Measurements from ENCODE around the gene VAMP8. TPM values are rescaled to one million over a fixed set of nuclear protein-coding genes. Genes with fewer than 3 reads are reported as not detected.
"Not testable (repeated sequence)": the region's sequence is repeated elsewhere in the genome, so short reads cannot be mapped to it uniquely, and the experiment has no call there.

Gene VAMP8
- total and polyA plus RNA-seq, 2 donors: 133 to 433 TPM

DNA sequence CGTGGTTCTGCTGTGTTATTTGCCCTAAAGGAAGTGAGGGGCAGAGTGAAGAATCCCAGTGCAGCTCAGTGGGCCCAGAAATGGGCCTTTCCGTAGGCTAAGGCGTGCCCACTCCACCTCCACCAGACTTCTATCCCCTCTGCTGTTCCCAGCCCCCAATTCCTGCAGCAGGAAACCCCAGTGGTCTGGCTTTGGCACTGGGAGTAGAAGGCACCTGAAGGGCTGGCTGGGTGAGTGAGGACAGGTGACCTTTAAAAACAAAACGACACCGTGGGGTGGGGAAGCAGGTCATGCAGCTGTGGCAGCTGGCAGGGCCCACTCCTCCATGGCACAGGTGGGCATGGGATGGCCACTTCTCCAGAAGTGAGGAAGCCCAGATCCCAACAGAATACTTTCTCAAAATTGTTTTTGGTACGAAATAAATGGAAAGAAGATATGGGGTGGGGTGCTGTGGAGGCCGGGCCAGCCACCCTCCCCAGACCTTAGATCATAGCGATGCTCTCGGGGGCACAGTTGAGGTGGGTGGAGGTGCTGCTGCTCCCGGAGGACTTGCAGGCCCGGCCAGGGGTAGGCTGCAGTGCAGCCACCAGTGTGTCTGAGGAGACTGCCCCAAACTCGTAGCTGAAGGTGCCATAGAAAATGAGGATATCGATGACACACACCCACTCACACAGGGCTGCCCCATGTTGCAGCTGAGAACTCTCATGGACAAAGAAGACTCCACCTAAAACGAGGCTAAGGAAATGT lies 21.4 kb downstream of the VAMP8 start:
- WGBS: 87% methylated on average over 14 of the region's 14 CpGs
- no peaks in the 10 kb centered on the region for H3K9me3 ChIP-seq (ENCODE audit: control insufficient read depth in 2 of 2, insufficient read depth in 1 of 2, low read length in 1 of 2)
- peaks cover 21 to 28% of the 10 kb centered on the region in 2 donors for H3K36me3 ChIP-seq (ENCODE audit: control insufficient read depth in 2 of 2, insufficient read depth in 2 of 2, low read length in 1 of 2)
- H3K27ac ChIP-seq (ENCODE audit: low read depth in 1 of 2, low read length in 1 of 2): no peak overlapping the region
- no peak overlapping the region for H3K4me3 ChIP-seq (ENCODE audit: low read length in 2 of 2)
- no peak for DNase-seq (ENCODE audit: low read depth in 6 of 9, low spot score in 9 of 9)
- peaks cover 12 to 27% of the 10 kb centered on the region in 2 donors for H3K27me3 ChIP-seq (ENCODE audit: control insufficient read depth in 2 of 2, insufficient read depth in 1 of 2, low read length in 1 of 2)
- peaks cover 23 to 47% of the 10 kb centered on the region in 2 donors for H3K4me1 ChIP-seq (ENCODE audit: control insufficient read depth in 2 of 2, insufficient read depth in 2 of 2, low read length in 2 of 2)

DNA sequence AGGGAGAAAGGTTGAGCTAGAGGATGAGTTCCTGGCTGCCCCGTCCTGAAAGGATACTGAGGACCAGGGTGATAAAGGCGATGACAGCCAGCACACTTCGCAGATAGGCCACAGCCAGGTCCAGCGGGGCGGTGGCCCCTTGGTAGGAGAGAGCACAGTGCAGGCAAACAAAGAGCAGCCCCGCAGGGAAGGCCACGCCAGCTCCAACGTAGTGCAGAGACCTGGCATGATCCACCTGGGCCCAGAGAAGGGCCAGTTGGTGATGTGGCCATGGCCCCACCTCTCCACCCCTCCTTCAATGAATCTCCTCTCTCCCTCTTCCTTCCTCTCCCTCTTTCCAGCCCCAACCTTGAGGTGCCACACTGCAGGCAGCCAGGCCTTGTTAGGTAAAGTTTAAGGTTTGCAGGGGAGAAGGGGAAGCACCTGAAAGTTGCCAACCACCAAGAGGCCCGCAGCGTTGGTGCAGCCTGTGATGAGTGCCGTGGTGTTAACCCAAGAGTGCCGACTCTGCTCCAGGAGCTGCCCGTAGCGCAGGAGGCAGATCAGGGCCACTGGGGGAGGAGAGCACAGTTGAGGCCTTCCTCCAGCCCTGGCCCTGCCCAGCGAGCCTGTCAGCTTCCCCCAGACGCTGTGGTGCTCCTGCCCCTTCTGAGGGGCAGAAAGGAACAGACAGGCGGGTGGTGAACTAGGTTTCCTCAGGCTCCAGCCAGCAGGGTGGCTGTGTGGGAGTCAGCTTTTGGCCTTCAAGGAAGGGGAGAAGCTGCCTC lies 22.3 kb downstream of the VAMP8 start:
- H3K9me3 ChIP-seq (ENCODE audit: control insufficient read depth in 2 of 2, insufficient read depth in 1 of 2, low read length in 1 of 2): no peaks in the 10 kb centered on the region
- 85% methylated on average over 17 of the region's 17 CpGs for WGBS
- peaks cover 14 to 31% of the 10 kb centered on the region in 2 donors for H3K27me3 ChIP-seq (ENCODE audit: control insufficient read depth in 2 of 2, insufficient read depth in 1 of 2, low read length in 1 of 2)
- H3K4me1 ChIP-seq (ENCODE audit: control insufficient read depth in 2 of 2, insufficient read depth in 2 of 2, low read length in 2 of 2): peaks cover 19 to 41% of the 10 kb centered on the region in 2 donors
- no peak overlapping the region for H3K27ac ChIP-seq (ENCODE audit: low read depth in 1 of 2, low read length in 1 of 2)
- DNase-seq (ENCODE audit: low read depth in 6 of 9, low spot score in 9 of 9): no peak
- peaks cover 21 to 28% of the 10 kb centered on the region in 2 donors for H3K36me3 ChIP-seq (ENCODE audit: control insufficient read depth in 2 of 2, insufficient read depth in 2 of 2, low read length in 1 of 2)
- H3K4me3 ChIP-seq (ENCODE audit: low read length in 2 of 2): no peak overlapping the region

DNA sequence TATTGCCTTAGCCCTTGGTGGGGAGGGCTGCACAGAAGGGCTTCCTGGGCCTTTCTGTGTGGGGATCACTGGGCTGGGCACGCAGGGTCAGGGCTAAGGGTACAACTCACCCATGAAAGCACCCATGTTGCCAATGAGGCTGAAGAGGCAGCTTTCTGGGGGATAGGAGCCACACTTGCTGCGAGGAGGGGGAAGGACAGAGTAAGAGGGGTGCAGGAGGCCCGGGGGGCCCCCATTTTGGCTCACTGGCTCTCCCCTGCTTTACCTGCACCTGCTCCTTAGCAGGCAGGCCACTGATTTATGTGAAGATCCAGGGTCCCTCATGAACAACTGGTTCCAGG lies 22.8 kb downstream of the VAMP8 start:
- peaks cover 21 to 28% of the 10 kb centered on the region in 2 donors for H3K36me3 ChIP-seq (ENCODE audit: control insufficient read depth in 2 of 2, insufficient read depth in 2 of 2, low read length in 1 of 2)
- 99% methylated on average over 3 of the region's 3 CpGs for WGBS
- H3K4me1 ChIP-seq (ENCODE audit: control insufficient read depth in 2 of 2, insufficient read depth in 2 of 2, low read length in 2 of 2): peaks cover 16 to 37% of the 10 kb centered on the region in 2 donors
- H3K9me3 ChIP-seq (ENCODE audit: control insufficient read depth in 2 of 2, insufficient read depth in 1 of 2, low read length in 1 of 2): no peaks in the 10 kb centered on the region
- no peak overlapping the region for H3K4me3 ChIP-seq (ENCODE audit: low read length in 2 of 2)
- no peak for DNase-seq (ENCODE audit: low read depth in 6 of 9, low spot score in 9 of 9)
- H3K27ac ChIP-seq (ENCODE audit: low read depth in 1 of 2, low read length in 1 of 2): no peak overlapping the region
- peaks cover 14 to 31% of the 10 kb centered on the region in 2 donors for H3K27me3 ChIP-seq (ENCODE audit: control insufficient read depth in 2 of 2, insufficient read depth in 1 of 2, low read length in 1 of 2)

DNA sequence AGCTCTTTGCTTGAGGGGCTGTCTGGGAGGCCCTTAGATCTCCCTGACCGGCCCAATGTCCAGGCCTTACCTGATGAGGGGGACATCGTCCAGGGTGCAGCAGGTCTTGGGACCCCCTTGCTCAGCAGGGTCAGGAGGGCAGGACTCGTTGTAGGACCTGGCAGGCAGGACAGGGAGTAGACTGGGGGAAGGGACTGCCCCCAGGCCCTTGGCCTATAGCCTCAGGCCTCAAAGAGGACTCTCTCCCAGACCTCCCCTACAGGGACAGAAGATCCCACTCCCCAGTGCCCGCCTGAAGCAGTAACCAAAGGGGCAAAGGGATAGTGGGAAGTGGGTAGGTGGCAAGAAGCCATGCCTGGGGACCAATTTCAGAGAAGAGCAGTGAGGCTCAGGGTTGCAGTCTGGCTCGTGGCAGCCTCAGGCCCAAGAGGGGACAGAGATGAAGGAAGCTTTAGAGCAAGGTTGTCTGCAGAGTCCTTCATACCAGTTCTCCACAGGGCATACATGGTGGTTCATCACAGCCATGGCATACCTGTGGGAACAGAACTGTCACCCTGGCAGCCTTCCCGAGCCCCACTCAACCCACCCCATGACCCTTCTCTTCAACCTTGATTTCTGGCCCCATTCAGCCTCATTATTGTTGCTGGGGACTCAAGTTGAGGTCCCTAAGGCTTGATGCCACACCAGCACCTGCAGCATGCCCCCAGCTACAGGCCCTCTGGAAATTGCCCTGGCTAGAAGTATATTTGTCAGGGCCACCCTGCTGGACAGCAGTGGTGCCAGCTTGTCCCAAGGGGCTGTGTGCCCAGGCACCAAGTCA lies 23.8 kb downstream of the VAMP8 start:
- peaks cover 14 to 31% of the 10 kb centered on the region in 2 donors for H3K27me3 ChIP-seq (ENCODE audit: control insufficient read depth in 2 of 2, insufficient read depth in 1 of 2, low read length in 1 of 2)
- H3K4me3 ChIP-seq (ENCODE audit: low read length in 2 of 2): no peak overlapping the region
- peaks cover 15 to 36% of the 10 kb centered on the region in 2 donors for H3K4me1 ChIP-seq (ENCODE audit: control insufficient read depth in 2 of 2, insufficient read depth in 2 of 2, low read length in 2 of 2)
- H3K36me3 ChIP-seq (ENCODE audit: control insufficient read depth in 2 of 2, insufficient read depth in 2 of 2, low read length in 1 of 2): peaks cover 24 to 29% of the 10 kb centered on the region in 2 donors
- no peaks in the 10 kb centered on the region for H3K9me3 ChIP-seq (ENCODE audit: control insufficient read depth in 2 of 2, insufficient read depth in 1 of 2, low read length in 1 of 2)
- no peak overlapping the region for H3K27ac ChIP-seq (ENCODE audit: low read depth in 1 of 2, low read length in 1 of 2)
- WGBS: 97% methylated on average over 6 of the region's 6 CpGs
- no peak for DNase-seq (ENCODE audit: low read depth in 6 of 9, low spot score in 9 of 9)

DNA sequence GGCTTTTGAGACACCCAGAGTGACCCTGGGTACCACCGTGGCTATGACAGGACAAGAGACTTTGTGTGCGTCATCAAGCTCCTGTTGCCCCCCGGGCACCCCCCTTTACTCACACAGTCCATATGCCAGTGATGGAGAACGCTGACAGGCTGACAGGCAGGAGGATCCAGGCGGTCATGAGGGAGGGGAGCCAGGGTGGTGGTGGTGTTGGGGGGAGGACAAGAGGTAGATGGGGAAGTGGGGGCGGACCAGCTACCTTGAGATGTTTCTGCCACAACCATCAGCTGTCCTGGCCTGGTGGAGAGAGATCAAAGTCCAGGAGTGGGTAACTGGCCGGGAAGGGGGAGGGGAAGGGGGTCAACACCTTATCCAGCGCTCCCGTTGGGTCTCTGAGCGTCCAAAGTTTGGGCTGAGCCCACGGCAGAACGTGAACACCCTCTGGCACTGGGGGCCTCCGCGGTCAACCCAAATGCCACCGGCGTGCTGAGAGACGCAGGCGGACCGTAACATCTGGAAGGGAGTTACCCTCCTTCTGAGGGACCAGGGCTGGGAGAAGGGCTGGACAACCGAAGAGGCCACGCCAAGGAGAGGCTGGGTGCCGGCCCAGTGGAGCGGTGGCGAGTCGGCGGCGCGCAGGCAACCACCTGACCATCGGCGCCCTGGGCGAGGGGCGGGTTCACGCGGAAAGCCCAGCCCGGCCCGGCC lies 24.5 kb downstream of the VAMP8 start:
- Histone ChIP-seq H3K36me3 (ENCODE audit: control insufficient read depth in 2 of 2, insufficient read depth in 2 of 2, low read length in 1 of 2) (peaks cover 20 to 29% of the 10 kb centered on the region in 2 donors), H3K27me3 (ENCODE audit: control insufficient read depth in 2 of 2, insufficient read depth in 1 of 2, low read length in 1 of 2) (peaks cover 14 to 31% of the 10 kb centered on the region in 2 donors), H3K4me1 (ENCODE audit: control insufficient read depth in 2 of 2, insufficient read depth in 2 of 2, low read length in 2 of 2) (peaks cover 8 to 28% of the 10 kb centered on the region in 2 donors), H3K27ac (ENCODE audit: low read depth in 1 of 2, low read length in 1 of 2) (peak overlapping the region in 1 of 2 donors; percentile 33), H3K4me3 (ENCODE audit: low read length in 2 of 2) (peak overlapping the region; percentile 57 to 63), H3K9me3 (ENCODE audit: control insufficient read depth in 2 of 2, insufficient read depth in 1 of 2, low read length in 1 of 2) (no peaks in the 10 kb centered on the region)
- no peak for DNase-seq (ENCODE audit: low read depth in 6 of 9, low spot score in 9 of 9)
- WGBS: 15% methylated on average over 36 of the region's 36 CpGs

GRCh38 chr2:85602476-85603234 lies 25.3 kb downstream of the VAMP8 start, which contains the start of gene TMEM150A:
TSS of gene TMEM150A (minus strand) at chr2:85602698. CDS start at chr2:85601948, 750 bp downstream.
- Histone ChIP-seq H3K36me3 (ENCODE audit: control insufficient read depth in 2 of 2, insufficient read depth in 2 of 2, low read length in 1 of 2) (peaks cover 16 to 22% of the 10 kb centered on the region in 2 donors), H3K27ac (ENCODE audit: low read depth in 1 of 2, low read length in 1 of 2) (peak within 1 kb of the TSS in 1 of 2 donors; percentile 81), H3K27me3 (ENCODE audit: control insufficient read depth in 2 of 2, insufficient read depth in 1 of 2, low read length in 1 of 2) (peaks cover 14 to 31% of the 10 kb centered on the region in 2 donors), H3K9me3 (ENCODE audit: control insufficient read depth in 2 of 2, insufficient read depth in 1 of 2, low read length in 1 of 2) (no peaks in the 10 kb centered on the region), H3K4me3 (ENCODE audit: low read length in 2 of 2) (peak within 1 kb of the TSS; percentile 57 to 63), H3K4me1 (ENCODE audit: control insufficient read depth in 2 of 2, insufficient read depth in 2 of 2, low read length in 2 of 2) (peaks cover 3 to 21% of the 10 kb centered on the region in 2 donors)
- peak in 3 of 9 donors; percentile 61 to 77 (median 67) for DNase-seq (ENCODE audit: low read depth in 6 of 9, low spot score in 9 of 9)
- WGBS: under 1% methylated on average over 73 of the region's 73 CpGs

- 96% methylated on average over 3 of the region's 3 CpGs for WGBS
- H3K4me3 ChIP-seq (ENCODE audit: low read length in 2 of 2); H3K27ac ChIP-seq (ENCODE audit: low read depth in 1 of 2, low read length in 1 of 2); DNase-seq (ENCODE audit: low read depth in 6 of 9, low spot score in 9 of 9); H3K9me3 ChIP-seq (ENCODE audit: control insufficient read depth in 2 of 2, insufficient read depth in 1 of 2, low read length in 1 of 2): not testable (repeated sequence)
- Histone ChIP-seq H3K27me3 (ENCODE audit: control insufficient read depth in 2 of 2, insufficient read depth in 1 of 2, low read length in 1 of 2) (peaks cover 14 to 31% of the 10 kb centered on the region in 2 donors), H3K4me1 (ENCODE audit: control insufficient read depth in 2 of 2, insufficient read depth in 2 of 2, low read length in 2 of 2) (peaks cover 3 to 10% of the 10 kb centered on the region in 2 donors), H3K36me3 (ENCODE audit: control insufficient read depth in 2 of 2, insufficient read depth in 2 of 2, low read length in 1 of 2) (peaks cover 20 to 21% of the 10 kb centered on the region in 2 donors)
Measured at GRCh38 chr2:85604133-85604444, 26.7 kb downstream of the VAMP8 start.
